Ovary (tissue), 9 donors: Measurements from ENCODE around the gene ASAP2. TPM values are rescaled to one million over a fixed set of nuclear protein-coding genes. Genes with fewer than 3 reads are reported as not detected.

Source experiments
- DNase-seq, 5 donors: peaks; one replicate each; pipeline ENCODE4 v3.0.0-alpha.2; 2019 to 2020
- H3K27ac ChIP-seq, 2 donors: fragments of 200-600 bp; one replicate each; pipeline versions ENCODE4 v1.5.1 to v1.8.0; 2019 to 2022
- H3K27me3 ChIP-seq: fragments of 200-600 bp; one replicate; pipeline ENCODE4 v1.8.0; 2022
- H3K36me3 ChIP-seq: fragments of 200-600 bp; sonication (generic); one replicate; pipeline ENCODE4 v1.5.1; 2019
- H3K4me1 ChIP-seq: one replicate; pipeline ENCODE4 v1.8.1; 2013; ENCODE audit warnings: mild to moderate bottlenecking, moderate library complexity; ENCODE audit not compliant: insufficient read depth
- H3K4me3 ChIP-seq: fragments of 200-600 bp; sonication (generic); one replicate; pipeline ENCODE4 v1.5.1; 2017
- H3K9me3 ChIP-seq, 2 donors: fragments of 200-600 bp in 1 of 2; sonication (generic) in 1 of 2; one replicate each; pipeline versions ENCODE4 v1.5.1 to v1.8.1; 2013 to 2019; ENCODE audit warnings: mild to moderate bottlenecking in 1 of 2, moderate library complexity in 1 of 2
- CTCF ChIP-seq, 3 donors: fragments of 450-650 bp in 2 of 3; fragments of 200-600 bp in 1 of 3; IDR thresholded peaks; one replicate each; pipeline versions ENCODE4 v1.5.1 to v1.8.0; 2016 to 2022; ENCODE audit warnings: antibody characterized with exemption in 3 of 3, mild to moderate bottlenecking in 1 of 3
- EP300 ChIP-seq: sonication (generic); formaldehyde crosslinking; IDR thresholded peaks from one replicate; pipeline ENCODE4 v1.6.1; 2017; ENCODE audit warnings: antibody characterized with exemption
- POLR2A ChIP-seq: fragments of 450-650 bp; IDR thresholded peaks from one replicate; pipeline ENCODE4 v1.6.1; 2017; ENCODE audit warnings: antibody characterized with exemption, mild to moderate bottlenecking, moderate library complexity
- WGBS, 3 donors: extraction: QIAGEN DNeasy Blood & Tissue Kit in 1 of 3; methylation state at CpG; one replicate each; pipeline versions ENCODE4 v1.1.5 to v1.1.7; 2013 to 2017; 5-methylcytosine and 5-hydroxymethylcytosine counted together
- intact Hi-C, 4 donors: fragments of 100-400 bp; cut with DNase I; formaldehyde crosslinking; loops; one replicate each; pipeline versions ENCODE4 v1.11.0 to v1.15.1; 2022 to 2023
- polyA plus RNA-seq, 2 donors: library from polyadenylated mRNA; stranded (reverse); fragments of 200-250 nt in 1 of 2; fragments of 350-450 nt in 1 of 2; fragmentation: Illumina TruSeq in 1 of 2; extraction: RNeasy Lipid Tissue Mini Kit (QIAGEN cat#74804) in 1 of 2; gene quantifications; one replicate each; pipeline ENCODE4 v1.2.3, GENCODE V29; 2013 to 2014
- total RNA-seq, 7 donors: library from RNA; depleted of rRNA in 2 of 7; stranded (reverse); fragments of >200 nt in 2 of 7; fragmentation: NEBNext Ultra II Directional in 3 of 7; extraction: Animal tissue kit (Norgen Biotek cat#: 25700) in 3 of 7; gene quantifications; one replicate each; pipeline versions ENCODE4 v1.1.0 to v1.2.4, GENCODE V29; 2016 to 2023
- donor health status: DM: no; HTN: no; CAD: no; lungs with moderate emphysema.
- donor health status: DM: no; HTN: no; CAD: no.
- donor health status: Bipolar disorder and iron deficiency.
- donor health status: DM: yes; HTN: yes; CAD: no.
- donor health status: DM: no; HTN: no; CAD: no.
- donor health status: DM: yes; HTN: yes; CAD: no.

ASAP2 gene
- total and polyA plus RNA-seq, 9 donors = 10.3 to 22.7 (median 15.5) TPM

GRCh38 chr2:9356261-9356660 is 149.6 kb downstream of the ASAP2 start:
- DNase-seq = no peak
- no peak overlapping the region for H3K4me3 ChIP-seq
- 31 to 71% (median 52%) methylated on average over 11 of the region's 11 CpGs for WGBS, 3 donors
- no peaks in the 10 kb centered on the region for H3K27me3 ChIP-seq
- H3K27ac ChIP-seq = no peak overlapping the region
- no peak for TF ChIP-seq CTCF (IDR thresholded peaks at IDR 0.05)
- TF ChIP-seq POLR2A = no peak
- no peak for TF ChIP-seq EP300
- H3K36me3 ChIP-seq = no peaks in the 10 kb centered on the region
- no peaks in the 10 kb centered on the region for H3K4me1 ChIP-seq
- intact Hi-C loops = no loop called here
- no peaks in the 10 kb centered on the region for H3K9me3 ChIP-seq

- no peaks in the 10 kb centered on the region for H3K27me3 ChIP-seq
- WGBS, 3 donors = 50 to 80% (median 66%) methylated on average over 1 of the region's 1 CpG
- H3K9me3 ChIP-seq = no peaks in the 10 kb centered on the region
- no peak for TF ChIP-seq EP300
- TF ChIP-seq POLR2A = no peak
- no peak for TF ChIP-seq CTCF (IDR thresholded peaks at IDR 0.05)
- no peak overlapping the region for H3K27ac ChIP-seq
- no peak overlapping the region for H3K4me3 ChIP-seq
- H3K36me3 ChIP-seq = no peaks in the 10 kb centered on the region
- H3K4me1 ChIP-seq = no peaks in the 10 kb centered on the region
- no peak for DNase-seq
- intact Hi-C loops = no loop called here
Observed at GRCh38 chr2:9358846-9359245, 152.2 kb downstream of the ASAP2 start.

GRCh38 chr2:9359463-9359862 is 152.9 kb downstream of the ASAP2 start:
- Histone ChIP-seq H3K9me3 (no peaks in the 10 kb centered on the region), H3K36me3 (no peaks in the 10 kb centered on the region), H3K4me1 (no peaks in the 10 kb centered on the region), H3K27ac (no peak overlapping the region), H3K27me3 (no peaks in the 10 kb centered on the region), H3K4me3 (no peak overlapping the region)
- intact Hi-C loops = no loop called here
- TF ChIP-seq CTCF (IDR thresholded peaks at IDR 0.05) (no peak), EP300 (no peak)
- 95 to 97% (median 95%) methylated on average over 4 of the region's 4 CpGs for WGBS, 3 donors
- no peak for DNase-seq

- intact Hi-C loops = no loop called here
- Histone ChIP-seq H3K9me3 (no peaks in the 10 kb centered on the region), H3K4me3 (no peak overlapping the region), H3K4me1 (no peaks in the 10 kb centered on the region), H3K27me3 (no peaks in the 10 kb centered on the region), H3K27ac (no peak overlapping the region), H3K36me3 (no peaks in the 10 kb centered on the region)
- no peak for DNase-seq
- 98 to 100% (median 100%) methylated on average over 1 of the region's 1 CpG for WGBS, 3 donors
- no peak for TF ChIP-seq EP300
- TF ChIP-seq POLR2A = no peak
- no peak for TF ChIP-seq CTCF (IDR thresholded peaks at IDR 0.05)
Observed at GRCh38 chr2:9360110-9360509, 153.5 kb downstream of the ASAP2 start.

GRCh38 chr2:9360701-9361100 is 154.1 kb downstream of the ASAP2 start:
- no peaks in the 10 kb centered on the region for H3K9me3 ChIP-seq
- H3K27me3 ChIP-seq = no peaks in the 10 kb centered on the region
- no peak overlapping the region for H3K27ac ChIP-seq
- no peak for TF ChIP-seq POLR2A
- TF ChIP-seq EP300 = no peak
- TF ChIP-seq CTCF (IDR thresholded peaks at IDR 0.05) = no peak
- no peaks in the 10 kb centered on the region for H3K4me1 ChIP-seq
- WGBS, 3 donors = 76 to 78% (median 78%) methylated on average over 2 of the region's 2 CpGs
- H3K36me3 ChIP-seq = no peaks in the 10 kb centered on the region
- intact Hi-C loops = no loop called here
- no peak overlapping the region for H3K4me3 ChIP-seq
- DNase-seq = no peak
